ENCODE measurements around the gene LSM10.

DNA sequence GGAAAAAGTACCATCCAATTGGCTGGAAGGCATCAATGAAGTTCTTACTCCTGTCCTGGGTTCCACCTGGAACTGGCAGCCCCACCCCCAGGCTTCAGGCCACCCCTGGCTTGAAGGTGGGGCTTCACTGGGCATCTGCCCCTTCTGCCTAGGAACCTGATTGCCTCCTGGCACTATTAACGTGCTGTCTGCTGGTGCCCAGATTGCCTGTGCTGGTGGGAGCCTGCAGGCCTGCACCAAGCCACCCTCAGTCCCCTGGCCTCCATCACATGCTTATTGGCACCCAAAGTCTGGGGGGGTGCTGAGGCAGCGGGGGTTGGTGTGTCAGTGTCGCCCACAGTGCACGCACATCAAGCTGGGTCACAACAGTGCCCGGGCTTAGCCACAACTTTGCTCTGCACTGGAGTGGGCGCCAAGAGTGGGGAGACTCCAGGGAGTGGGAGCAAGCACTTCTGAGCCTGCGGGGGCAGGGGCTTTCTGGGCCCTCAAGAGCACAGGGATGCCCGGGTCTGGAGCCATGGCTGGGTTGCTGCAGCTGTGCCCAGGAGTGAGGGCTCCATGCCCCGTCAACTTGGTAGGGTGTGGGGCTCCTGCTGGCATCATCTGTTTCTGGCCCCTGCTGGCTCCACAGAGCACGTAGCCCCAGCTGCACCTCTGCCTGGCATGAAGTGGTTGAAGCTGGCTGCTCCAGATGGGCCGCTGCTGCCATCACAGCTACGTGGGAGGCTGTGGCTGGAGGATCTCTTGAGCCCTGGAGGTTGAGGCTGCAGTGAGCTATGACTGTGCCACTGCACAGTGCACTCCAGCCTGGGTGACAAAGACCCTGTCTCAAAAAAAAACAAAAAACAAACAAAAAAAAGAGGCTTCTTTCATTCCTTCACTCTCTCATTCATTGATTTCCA lies 4.1 kb upstream of the LSM10 start:
- TF ChIP-seq, protein P1, sequence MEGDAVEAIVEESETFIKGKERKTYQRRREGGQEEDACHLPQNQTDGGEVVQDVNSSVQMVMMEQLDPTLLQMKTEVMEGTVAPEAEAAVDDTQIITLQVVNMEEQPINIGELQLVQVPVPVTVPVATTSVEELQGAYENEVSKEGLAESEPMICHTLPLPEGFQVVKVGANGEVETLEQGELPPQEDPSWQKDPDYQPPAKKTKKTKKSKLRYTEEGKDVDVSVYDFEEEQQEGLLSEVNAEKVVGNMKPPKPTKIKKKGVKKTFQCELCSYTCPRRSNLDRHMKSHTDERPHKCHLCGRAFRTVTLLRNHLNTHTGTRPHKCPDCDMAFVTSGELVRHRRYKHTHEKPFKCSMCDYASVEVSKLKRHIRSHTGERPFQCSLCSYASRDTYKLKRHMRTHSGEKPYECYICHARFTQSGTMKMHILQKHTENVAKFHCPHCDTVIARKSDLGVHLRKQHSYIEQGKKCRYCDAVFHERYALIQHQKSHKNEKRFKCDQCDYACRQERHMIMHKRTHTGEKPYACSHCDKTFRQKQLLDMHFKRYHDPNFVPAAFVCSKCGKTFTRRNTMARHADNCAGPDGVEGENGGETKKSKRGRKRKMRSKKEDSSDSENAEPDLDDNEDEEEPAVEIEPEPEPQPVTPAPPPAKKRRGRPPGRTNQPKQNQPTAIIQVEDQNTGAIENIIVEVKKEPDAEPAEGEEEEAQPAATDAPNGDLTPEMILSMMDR (IDR thresholded peaks at IDR 0.05; ENCODE audit: extremely low read depth in 1 of 2, insufficient read depth in 1 of 2, low read depth in 1 of 2, low read length in 2 of 2) = no peak
- TF ChIP-seq EZH2 (IDR thresholded peaks at IDR 0.05; ENCODE audit: borderline replicate concordance, low read depth, low read length, severe bottlenecking) (no peak), POLR2A (IDR thresholded peaks at IDR 0.05; ENCODE audit: low read depth, low read length) (no peak), POLR2AphosphoS5 (IDR thresholded peaks at IDR 0.05; ENCODE audit: insufficient read depth, low read depth, low read length) (no peak)

Measured in endothelial cell of umbilical vein (primary cell).